Erythroblast (primary cell): ENCODE results near the gene GRIK1.

ENCODE experiments used
- GATA1 ChIP-seq: IDR thresholded peaks from 2 replicates; pipeline ENCODE4 v1.6.1; 2011; ENCODE audit warnings: low read depth, mild to moderate bottlenecking, control low read depth, low read length, moderate library complexity
- POLR2A ChIP-seq: IDR thresholded peaks from 2 replicates; pipeline ENCODE4 v1.6.1; 2011; ENCODE audit warnings: mild to moderate bottlenecking, low read length

DNA sequence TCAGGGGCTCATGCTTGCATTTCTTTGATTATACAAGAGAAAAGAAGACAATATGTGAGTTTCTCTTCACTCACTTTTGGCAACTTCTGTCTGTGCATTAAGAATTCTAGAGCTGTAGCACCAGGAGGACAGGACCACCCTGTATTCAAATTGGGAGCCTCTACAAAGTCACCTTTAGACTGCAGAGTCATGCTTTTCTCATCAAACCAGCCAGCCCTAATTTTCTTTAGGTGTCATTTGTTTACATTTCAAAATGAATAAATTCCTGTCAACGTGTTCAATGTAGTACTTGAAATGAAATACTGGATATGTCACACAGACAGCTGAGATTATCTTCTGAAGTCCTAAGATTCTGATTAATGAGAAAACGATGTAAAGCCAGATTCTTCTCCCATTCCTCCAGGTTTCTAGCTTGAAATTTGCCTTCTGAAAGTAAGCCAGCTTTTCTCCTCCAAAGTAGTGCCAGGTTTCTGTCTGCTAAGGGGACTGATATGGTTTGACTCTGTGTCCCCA, 177.2 kb downstream of the GRIK1 start:
- no peak for TF ChIP-seq POLR2A
- TF ChIP-seq GATA1: no peak
